Gastrocnemius medialis (tissue), 4 donors: ENCODE measurements around the gene ITPKB.

Experiments used
- CTCF ChIP-seq, 5 experiments: fragments of 450-650 bp in 3 of 5; fragments of 200-600 bp in 2 of 5; sonication (generic) in 2 of 5; IDR thresholded peaks in 4 of 5; conservative IDR thresholded peaks in 1 of 5; 1 replicate in 4 of 5; 2 replicates in 1 of 5; pipeline ENCODE4 v1.5.1; 2016 to 2019; ENCODE audit warnings: antibody characterized with exemption in 5 of 5, mild to moderate bottlenecking in 3 of 5, moderate library complexity in 3 of 5
- POLR2A ChIP-seq, 2 donors: fragments of 450-650 bp; IDR thresholded peaks; one replicate each; pipeline ENCODE4 v1.6.1; 2017; ENCODE audit warnings: antibody characterized with exemption in 2 of 2, mild to moderate bottlenecking in 2 of 2, moderate library complexity in 2 of 2

- TF ChIP-seq CTCF (IDR thresholded peaks at IDR 0.05 in 4 of 5, conservative IDR thresholded peaks at IDR 0.05 in 1 of 5) (no peak), POLR2A (IDR thresholded peaks at IDR 0.05) (no peak)
Observed at GRCh38 chr1:226772446-226773139, 33.5 kb upstream of the ITPKB start.
